Esophagus muscularis mucosa (tissue), 4 donors: Measurements from ENCODE around the gene FGF9. TPM values are rescaled to one million over a fixed set of nuclear protein-coding genes. Genes with fewer than 3 reads are reported as not detected.

Source experiments
- DNase-seq: peaks from one replicate; pipeline ENCODE4 v3.0.0-alpha.2; 2017; ENCODE audit errors: extremely low spot score
- H3K27ac ChIP-seq, 4 donors: fragments of 200-600 bp; sonication (generic); replicated peaks in 1 of 4; 1 replicate in 3 of 4; 2 replicates in 1 of 4; pipeline ENCODE4 v1.5.1; 2016 to 2019; ENCODE audit warnings: mild to moderate bottlenecking in 1 of 4
- H3K27me3 ChIP-seq, 4 donors: fragments of 200-600 bp; sonication (generic); one replicate each; pipeline versions ENCODE4 v1.5.1 to v1.6.0; 2016 to 2019
- H3K36me3 ChIP-seq, 4 donors: fragments of 200-600 bp; sonication (generic); one replicate each; pipeline ENCODE4 v1.5.1; 2016 to 2019
- H3K4me1 ChIP-seq, 4 donors: fragments of 200-600 bp; sonication (generic); one replicate each; pipeline ENCODE4 v1.5.1; 2016 to 2019
- H3K4me3 ChIP-seq, 4 donors: fragments of 200-600 bp; sonication (generic); 1 replicate in 2 of 4; 2 replicates in 2 of 4; pipeline ENCODE4 v1.5.1; 2016 to 2019; ENCODE audit warnings: mild to moderate bottlenecking in 4 of 4, moderate library complexity in 1 of 4
- H3K9me3 ChIP-seq, 4 donors: fragments of 200-600 bp; sonication (generic); 1 replicate in 3 of 4; 2 replicates in 1 of 4; pipeline ENCODE4 v1.5.1; 2016 to 2019
- CTCF ChIP-seq, 3 experiments: fragments of 200-600 bp in 2 of 3; fragments of 450-650 bp in 1 of 3; sonication (generic) in 2 of 3; IDR thresholded peaks; one replicate each; pipeline ENCODE4 v1.5.1; 2017 to 2019; ENCODE audit warnings: antibody characterized with exemption in 3 of 3, mild to moderate bottlenecking in 2 of 3, moderate library complexity in 1 of 3
- EP300 ChIP-seq: sonication (generic); formaldehyde crosslinking; IDR thresholded peaks from one replicate; pipeline ENCODE4 v1.6.1; 2017; ENCODE audit warnings: antibody characterized with exemption
- POLR2A ChIP-seq: fragments of 450-650 bp; IDR thresholded peaks from one replicate; pipeline ENCODE4 v1.6.1; 2017; ENCODE audit warnings: antibody characterized with exemption, moderate library complexity, mild to moderate bottlenecking, low read depth
- POLR2AphosphoS5 ChIP-seq, 2 donors: sonication (generic); formaldehyde crosslinking; IDR thresholded peaks; one replicate each; pipeline ENCODE4 v1.6.1; 2017; ENCODE audit warnings: antibody characterized with exemption in 2 of 2
- WGBS: methylation state at CpG from one replicate; pipeline ENCODE4 v1.1.5; 2018; 5-methylcytosine and 5-hydroxymethylcytosine counted together
- intact Hi-C: fragments of 100-400 bp; cut with DNase I; formaldehyde crosslinking; loops from one replicate; pipeline ENCODE4 v1.15.1; 2023
- total RNA-seq, 4 donors: library from RNA; depleted of rRNA; stranded (reverse); fragments of >200 nt; gene quantifications; one replicate each; pipeline versions ENCODE4 v1.1.0 to v1.2.1, GENCODE V29; 2016

FGF9 gene
- total RNA-seq, 4 donors from 2014 or later, result 0.50 to 1.9 (median 1.5) TPM

GRCh38 chr13:21685485-21686064 is 14.7 kb downstream of the FGF9 start:
- no peak overlapping the region for H3K27ac ChIP-seq
- H3K4me1 ChIP-seq, result peaks cover 0 to 5% (median 0%) of the 10 kb centered on the region in 4 donors
- H3K9me3 ChIP-seq, result no peaks in the 10 kb centered on the region
- no peak for DNase-seq
- H3K36me3 ChIP-seq, result no peaks in the 10 kb centered on the region
- 86% methylated on average over 7 of the region's 7 CpGs for WGBS
- peaks cover 0 to 18% (median 0%) of the 10 kb centered on the region in 4 donors for H3K27me3 ChIP-seq
- intact Hi-C loops, result no loop called here
- no peak overlapping the region for H3K4me3 ChIP-seq
- TF ChIP-seq POLR2A, result no peak
- TF ChIP-seq POLR2AphosphoS5 (IDR thresholded peaks at IDR 0.05), result no peak
- no peak for TF ChIP-seq CTCF (IDR thresholded peaks at IDR 0.05)
- no peak for TF ChIP-seq EP300

GRCh38 chr13:21686751-21687391 is 16.0 kb downstream of the FGF9 start:
- intact Hi-C loops, result no loop called here
- 86% methylated on average over 5 of the region's 5 CpGs for WGBS

GRCh38 chr13:21688056-21688455 is 17.2 kb downstream of the FGF9 start:
- no peak for DNase-seq
- Histone ChIP-seq H3K9me3 (no peaks in the 10 kb centered on the region), H3K27me3 (peaks cover 0 to 24% (median 0%) of the 10 kb centered on the region in 4 donors), H3K27ac (no peak overlapping the region), H3K4me3 (no peak overlapping the region), H3K36me3 (no peaks in the 10 kb centered on the region), H3K4me1 (peaks cover 0 to 9% (median 0%) of the 10 kb centered on the region in 4 donors)
- intact Hi-C loops, result no loop called here
- 72% methylated on average over 7 of the region's 8 CpGs for WGBS
- TF ChIP-seq EP300 (no peak), POLR2AphosphoS5 (IDR thresholded peaks at IDR 0.05) (no peak), POLR2A (no peak), CTCF (IDR thresholded peaks at IDR 0.05) (no peak)

More at GRCh38 chr13:21686751-21687391, 16.0 kb downstream of the FGF9 start:
- no peak for TF ChIP-seq EP300
- TF ChIP-seq POLR2AphosphoS5 (IDR thresholded peaks at IDR 0.05), result no peak
- TF ChIP-seq POLR2A, result no peak
- TF ChIP-seq CTCF (IDR thresholded peaks at IDR 0.05), result no peak
- peaks cover 0 to 5% (median 0%) of the 10 kb centered on the region in 4 donors for H3K4me1 ChIP-seq
- peaks cover 0 to 26% (median 0%) of the 10 kb centered on the region in 4 donors for H3K27me3 ChIP-seq
- H3K4me3 ChIP-seq, result no peak overlapping the region
- H3K9me3 ChIP-seq, result no peaks in the 10 kb centered on the region
- no peak overlapping the region for H3K27ac ChIP-seq
- no peak for DNase-seq
- H3K36me3 ChIP-seq, result no peaks in the 10 kb centered on the region

GRCh38 chr13:21689097-21689496 is 18.2 kb downstream of the FGF9 start:
- WGBS, result 96% methylated on average over 6 of the region's 6 CpGs

More at GRCh38 chr13:21689097-21689496, 18.2 kb downstream of the FGF9 start:
- TF ChIP-seq EP300, result no peak
- TF ChIP-seq CTCF (IDR thresholded peaks at IDR 0.05), result no peak
- intact Hi-C loops, result no loop called here
- H3K4me3 ChIP-seq, result no peak overlapping the region
- H3K36me3 ChIP-seq, result no peaks in the 10 kb centered on the region
- no peaks in the 10 kb centered on the region for H3K9me3 ChIP-seq
- H3K27ac ChIP-seq, result no peak overlapping the region
- DNase-seq, result no peak
- H3K27me3 ChIP-seq, result peaks cover 0 to 24% (median 0%) of the 10 kb centered on the region in 4 donors
- H3K4me1 ChIP-seq, result peaks cover 0 to 9% (median 0%) of the 10 kb centered on the region in 4 donors
